ENCODE measurements around the gene CLIC3.

CLIC3 gene

GRCh38 chr9:136979769-136980587 is 16.4 kb downstream of the CLIC3 start:
- DNase-seq, result no peak

GRCh38 chr9:136978865-136979544 is 17.4 kb downstream of the CLIC3 start:
- no peak for DNase-seq

- no peak for DNase-seq
Observed at GRCh38 chr9:136978073-136978864, 18.1 kb downstream of the CLIC3 start.

- no peak for DNase-seq
Observed at GRCh38 chr9:136977649-136978072, 18.7 kb downstream of the CLIC3 start.

DNA sequence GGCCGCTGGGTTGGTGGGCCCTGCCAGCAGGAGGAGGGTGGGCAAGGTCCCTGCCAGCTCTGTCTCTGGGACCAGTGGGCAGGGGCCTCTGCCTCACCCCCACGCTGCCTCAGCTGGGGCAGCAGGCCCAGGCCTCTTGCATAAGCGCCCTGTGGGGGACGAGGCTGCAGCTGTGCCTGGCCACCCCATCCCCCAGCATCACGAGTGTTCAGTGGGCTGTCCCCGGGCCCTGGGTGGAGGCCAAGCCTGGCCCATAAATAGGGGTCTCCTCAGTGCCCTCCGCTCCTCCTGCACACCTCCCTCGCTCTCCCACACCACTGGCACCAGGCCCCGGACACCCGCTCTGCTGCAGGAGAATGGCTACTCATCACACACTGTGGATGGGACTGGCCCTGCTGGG is 19.1 kb downstream of the CLIC3 start, which contains the start of gene PTGDS:
Gene PTGDS, plus strand, starts transcription at position 282 of the 400 bp plus-strand sequence. Its CDS starts 75 bp downstream, at position 357.
- DNase-seq, result no peak

- DNase-seq, result no peak
Observed at GRCh38 chr9:136975644-136976043, 20.7 kb downstream of the CLIC3 start.

GRCh38 chr9:136974817-136975535 is 21.4 kb downstream of the CLIC3 start:
- no peak for DNase-seq

DNA sequence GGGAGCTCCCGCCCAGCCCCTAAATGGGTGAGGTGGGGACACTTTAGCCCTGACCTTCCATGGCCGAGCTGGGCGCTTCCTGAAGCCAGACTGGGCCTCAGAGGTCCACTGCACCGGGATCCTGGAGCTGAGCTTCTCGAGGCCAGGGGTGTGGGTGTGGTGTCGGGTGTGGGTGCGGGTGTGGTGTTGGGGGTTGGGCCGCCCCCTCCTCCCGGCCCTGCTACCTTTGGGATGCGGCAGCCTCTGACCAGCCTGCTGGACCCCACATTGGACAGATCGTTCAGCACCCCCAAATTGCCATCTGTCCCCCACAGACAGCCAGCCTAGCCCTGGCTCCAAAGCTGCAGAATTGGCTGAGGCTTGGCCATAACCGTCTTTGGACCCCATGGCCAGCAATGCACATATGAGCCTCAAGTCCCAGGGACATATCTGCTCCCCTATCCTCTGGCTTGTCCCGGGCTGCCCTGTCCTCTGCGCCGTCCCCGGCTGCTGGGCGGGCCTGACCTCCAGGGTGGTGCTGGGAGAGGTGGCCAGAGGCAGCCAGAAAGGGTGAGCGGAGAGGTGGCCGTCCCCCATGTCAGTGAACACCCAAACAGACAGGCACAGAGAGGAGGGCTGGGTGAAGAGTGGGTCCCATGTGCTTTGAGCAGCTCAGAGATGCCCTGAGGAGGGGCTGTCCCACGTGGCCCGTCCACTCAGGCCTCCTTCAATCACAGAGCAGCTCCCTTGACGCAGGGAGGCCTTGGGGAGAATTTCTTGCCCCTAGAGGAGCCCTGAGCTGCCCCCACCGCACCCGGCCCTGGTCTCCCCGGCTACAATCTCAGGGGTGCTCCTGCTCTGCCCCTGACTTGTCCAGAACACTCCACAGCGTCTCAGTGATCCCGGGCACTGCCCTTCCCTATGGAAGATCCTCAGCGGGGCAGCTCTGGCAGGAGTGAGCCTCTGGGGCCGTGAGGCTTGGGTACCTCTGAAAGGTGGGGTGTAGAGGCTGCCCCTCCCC is 22.4 kb downstream of the CLIC3 start:
- no peak for DNase-seq

DNA sequence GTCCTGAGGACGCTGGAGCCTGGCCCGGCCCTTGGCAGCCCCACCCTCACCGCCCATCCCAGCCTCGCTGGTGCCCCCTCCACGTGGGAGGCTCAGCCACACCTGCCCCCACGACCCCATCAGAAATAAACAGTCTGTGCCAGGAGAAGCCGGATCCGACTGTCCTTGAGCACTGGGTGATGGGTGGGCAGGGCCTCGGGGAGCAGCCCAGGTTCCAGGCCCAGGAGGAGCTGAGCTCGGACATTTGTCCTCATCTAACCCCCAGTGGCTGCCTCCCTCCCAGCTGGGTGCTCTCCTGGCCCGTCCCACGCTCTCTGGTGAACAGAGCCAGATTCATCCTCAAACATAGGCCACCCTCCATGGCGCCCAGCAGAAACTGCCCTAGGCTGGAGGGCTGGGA is 23.6 kb downstream of the CLIC3 start:
- DNase-seq, result no peak

DNA sequence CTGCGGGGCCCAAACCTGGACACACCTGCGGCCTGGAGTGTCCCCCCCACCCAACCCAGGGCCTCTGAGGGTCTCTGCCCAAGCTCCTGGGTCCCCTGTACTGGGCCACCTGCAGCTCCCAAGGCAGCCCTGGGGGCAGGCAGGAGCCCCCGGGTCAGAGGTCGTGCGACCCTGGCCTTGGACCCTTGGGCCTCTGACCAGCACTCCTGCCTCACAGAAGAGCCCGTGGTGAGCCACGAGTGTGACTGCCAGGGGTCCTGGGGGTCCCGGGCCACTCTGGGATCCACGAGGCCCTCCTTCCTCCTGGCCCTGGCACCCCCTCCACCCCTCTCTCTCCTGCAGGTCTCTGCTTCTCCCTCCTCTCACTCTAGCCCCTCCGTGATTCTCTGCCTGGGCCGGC is 24.0 kb downstream of the CLIC3 start:
- DNase-seq, result no peak

DNA sequence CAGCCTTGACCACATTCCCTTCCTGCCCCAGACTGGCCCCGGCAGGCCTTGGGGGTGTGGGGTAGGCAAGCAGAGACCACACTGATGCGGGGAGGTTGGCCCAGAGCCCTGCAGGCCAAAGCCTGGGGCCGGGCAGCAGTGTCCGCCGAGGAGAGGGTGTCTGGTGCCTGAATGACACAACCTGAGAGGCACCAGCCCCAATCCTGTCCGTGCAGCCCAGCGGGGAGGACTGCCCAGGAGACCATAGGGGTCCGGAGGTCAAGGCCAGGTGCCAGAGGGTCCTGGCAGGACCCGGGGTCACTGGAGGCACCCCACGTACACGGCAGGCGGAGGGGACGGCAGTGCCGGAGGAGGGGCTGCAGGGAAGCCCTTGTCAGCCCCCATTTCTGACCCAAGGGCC is 24.6 kb downstream of the CLIC3 start:
- no peak for DNase-seq

DNA sequence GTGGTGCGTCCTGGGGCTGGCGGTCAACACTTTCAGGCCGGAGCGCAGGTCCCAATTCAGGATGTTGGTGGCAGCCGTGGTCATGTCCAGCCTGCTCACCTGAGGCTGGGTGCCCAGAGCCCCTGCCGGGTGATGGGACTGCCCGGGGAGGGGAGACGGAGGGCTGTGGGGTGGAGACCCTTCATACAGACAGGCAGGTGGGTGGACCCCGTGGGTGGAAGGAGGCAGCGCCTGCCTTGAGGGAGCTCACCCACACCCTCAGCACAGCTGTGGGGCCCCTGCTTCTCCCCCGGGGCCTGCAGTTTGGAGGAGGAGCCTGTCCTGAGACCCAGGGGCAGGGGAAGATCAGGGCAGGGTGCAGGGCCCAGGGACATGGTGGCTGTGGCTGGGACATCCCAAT is 26.0 kb downstream of the CLIC3 start:
- no peak for DNase-seq

DNA sequence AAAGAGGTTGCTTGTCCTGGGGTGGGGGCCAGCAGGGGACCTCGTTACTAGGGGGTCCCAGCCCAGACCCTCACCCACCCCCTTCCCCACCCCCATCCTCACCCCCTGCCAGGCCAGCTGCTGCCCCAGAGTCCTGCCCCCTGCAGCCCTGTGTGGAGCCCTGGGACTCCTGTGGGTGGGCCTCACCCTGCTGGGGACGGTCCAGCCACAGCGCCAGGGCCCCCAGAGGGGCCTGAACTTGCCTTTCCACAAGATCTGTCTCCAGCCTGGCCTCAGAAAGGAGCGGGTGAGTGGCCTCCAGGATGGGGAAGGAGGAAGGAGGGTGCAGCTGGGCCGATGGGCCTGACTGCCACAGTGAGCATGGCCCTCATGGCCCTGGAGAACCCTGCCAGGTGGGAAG is 26.6 kb downstream of the CLIC3 start:
- no peak for DNase-seq

- no peak for DNase-seq
Observed at GRCh38 chr9:136969150-136969549, 27.2 kb downstream of the CLIC3 start.

GRCh38 chr9:136968333-136969127 is 27.8 kb downstream of the CLIC3 start:
- DNase-seq, result no peak

- no peak for DNase-seq
Observed at GRCh38 chr9:136965771-136966484, 30.4 kb downstream of the CLIC3 start.

GRCh38 chr9:136964833-136965422 is 31.4 kb downstream of the CLIC3 start:
- no peak for DNase-seq

DNA sequence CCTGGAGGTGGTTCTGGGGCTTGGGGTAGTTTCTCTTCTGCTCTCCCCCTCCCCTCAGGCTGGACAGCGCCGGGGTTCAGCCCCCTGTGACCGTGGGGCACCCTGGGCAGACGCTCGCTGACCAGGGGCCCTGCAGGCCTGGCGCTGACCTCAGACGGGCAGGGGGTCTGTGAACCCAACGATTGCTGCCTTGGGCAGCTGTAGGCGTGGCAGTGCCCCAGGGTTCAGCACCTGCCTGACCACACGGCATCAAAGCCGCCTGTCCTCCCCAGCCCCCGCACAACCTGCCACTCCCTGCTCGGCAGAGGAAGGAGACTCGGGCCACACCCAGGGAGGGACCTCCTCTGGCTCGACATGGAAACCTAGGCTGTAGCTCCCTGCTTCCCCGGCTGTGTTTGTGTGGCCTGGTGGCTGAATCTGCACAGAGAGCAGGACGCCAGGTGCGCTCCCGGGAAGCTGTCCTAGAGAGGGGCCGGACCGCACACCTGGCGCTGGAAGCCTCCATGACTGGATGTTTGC is 32.1 kb downstream of the CLIC3 start:
- no peak for DNase-seq

DNA sequence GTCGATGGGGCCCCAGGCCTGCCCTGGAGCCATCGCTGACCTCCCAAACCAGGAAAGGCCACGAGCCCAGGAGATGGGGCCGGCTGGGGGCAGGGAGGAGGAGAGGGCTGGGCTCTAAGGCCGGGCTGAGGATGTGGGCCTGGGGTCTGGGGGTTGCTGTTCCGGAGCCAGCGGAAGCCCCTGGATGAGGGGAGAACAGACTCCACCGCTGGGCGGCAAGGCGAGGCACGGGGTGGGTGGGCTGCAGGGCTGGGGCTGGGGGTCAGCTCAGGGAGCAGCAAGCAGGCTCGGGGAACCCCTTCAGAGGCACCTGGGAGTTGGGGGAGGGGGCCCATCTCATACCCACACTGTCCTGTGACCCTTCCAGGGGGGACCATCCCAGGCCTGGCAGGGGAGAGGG is 32.6 kb downstream of the CLIC3 start:
- DNase-seq, result no peak
